Measurements from ENCODE around the gene TMEM69. TPM values are rescaled to one million over a fixed set of nuclear protein-coding genes. Genes with fewer than 3 reads are reported as not detected.
"Not testable (repeated sequence)": the region's sequence is repeated elsewhere in the genome, so short reads cannot be mapped to it uniquely, and the experiment has no call there.

Gene TMEM69
- total RNA-seq, 1 donor from 2014 or later = 23.1 TPM

GRCh38 chr1:45685308-45686014, 2.5 kb upstream of the TMEM69 start:
- Mint-ChIP-seq H3K4me1 (ENCODE audit: unreplicated experiment) (peaks cover 53% of the 10 kb centered on the region), H3K36me3 (ENCODE audit: unreplicated experiment) (no peaks in the 10 kb centered on the region), H3K27ac (ENCODE audit: unreplicated experiment) (peak overlapping the region; percentile 100), H3K4me3 (ENCODE audit: unreplicated experiment) (peak overlapping the region; percentile 99), H3K9me3 (ENCODE audit: unreplicated experiment) (no peaks in the 10 kb centered on the region), H3K27me3 (ENCODE audit: unreplicated experiment) (no peaks in the 10 kb centered on the region)
- no peak for TF ChIP-seq CTCF (IDR thresholded peaks at IDR 0.05)
- DNase-seq (ENCODE audit: extremely low spot score, unreplicated experiment) = no peak

- Mint-ChIP-seq H3K4me3 (ENCODE audit: unreplicated experiment) (peak overlapping the region; percentile 99), H3K27ac (ENCODE audit: unreplicated experiment) (peak overlapping the region; percentile 100), H3K27me3 (ENCODE audit: unreplicated experiment) (no peaks in the 10 kb centered on the region), H3K36me3 (ENCODE audit: unreplicated experiment) (no peaks in the 10 kb centered on the region), H3K4me1 (ENCODE audit: unreplicated experiment) (peaks cover 48% of the 10 kb centered on the region), H3K9me3 (ENCODE audit: unreplicated experiment) (no peaks in the 10 kb centered on the region)
- DNase-seq (ENCODE audit: extremely low spot score, unreplicated experiment) = no peak
- TF ChIP-seq CTCF (IDR thresholded peaks at IDR 0.05) = no peak
Measured at GRCh38 chr1:45686015-45686287, 2.0 kb upstream of the TMEM69 start.

- H3K36me3 Mint-ChIP-seq (ENCODE audit: unreplicated experiment) = no peaks in the 10 kb centered on the region
- TF ChIP-seq CTCF (IDR thresholded peaks at IDR 0.05) = no peak
- peak; percentile 99 for DNase-seq (ENCODE audit: extremely low spot score, unreplicated experiment)
- no peaks in the 10 kb centered on the region for H3K9me3 Mint-ChIP-seq (ENCODE audit: unreplicated experiment)
- H3K27ac Mint-ChIP-seq (ENCODE audit: unreplicated experiment) = peak within 1 kb of the TSS; percentile 100
- H3K27me3 Mint-ChIP-seq (ENCODE audit: unreplicated experiment) = no peaks in the 10 kb centered on the region
- H3K4me1 Mint-ChIP-seq (ENCODE audit: unreplicated experiment) = peaks cover 43% of the 10 kb centered on the region
- H3K4me3 Mint-ChIP-seq (ENCODE audit: unreplicated experiment) = peak within 1 kb of the TSS; percentile 99
Measured at GRCh38 chr1:45686288-45687013, 1.5 kb upstream of the TMEM69 start, which contains the start of gene GPBP1L1. Gene GPBP1L1 (minus strand): TSS chr1:45686533. CDS start chr1:45659087, 27,446 bp downstream.

- Mint-ChIP-seq H3K27ac (ENCODE audit: unreplicated experiment) (peak overlapping the region; percentile 100), H3K9me3 (ENCODE audit: unreplicated experiment) (no peaks in the 10 kb centered on the region), H3K4me1 (ENCODE audit: unreplicated experiment) (peaks cover 38% of the 10 kb centered on the region), H3K27me3 (ENCODE audit: unreplicated experiment) (no peaks in the 10 kb centered on the region), H3K4me3 (ENCODE audit: unreplicated experiment) (peak overlapping the region; percentile 99), H3K36me3 (ENCODE audit: unreplicated experiment) (peaks cover 2% of the 10 kb centered on the region)
- DNase-seq (ENCODE audit: extremely low spot score, unreplicated experiment) = peak; percentile 99
- no peak for TF ChIP-seq CTCF (IDR thresholded peaks at IDR 0.05)
Measured at GRCh38 chr1:45687014-45687753, 797 bp upstream of the TMEM69 start.

GRCh38 chr1:45693811-45694210, 5.8 kb downstream of the TMEM69 start:
- not testable (repeated sequence) for H3K27ac Mint-ChIP-seq (ENCODE audit: unreplicated experiment); H3K4me1 Mint-ChIP-seq (ENCODE audit: unreplicated experiment); H3K27me3 Mint-ChIP-seq (ENCODE audit: unreplicated experiment); H3K9me3 Mint-ChIP-seq (ENCODE audit: unreplicated experiment); H3K4me3 Mint-ChIP-seq (ENCODE audit: unreplicated experiment); DNase-seq (ENCODE audit: extremely low spot score, unreplicated experiment)
- H3K36me3 Mint-ChIP-seq (ENCODE audit: unreplicated experiment) = peaks cover 19% of the 10 kb centered on the region

Data from osteocyte (in vitro differentiated cells).